ENCODE results near the gene SOX21. TPM values are rescaled to one million over a fixed set of nuclear protein-coding genes. Genes with fewer than 3 reads are reported as not detected.

The SOX21 gene
- total and polyA plus RNA-seq, 2 of the 8 experiments (the other 6 are each of a cell fraction or from before 2014, with no cell fraction given): 3.9 TPM

DNA sequence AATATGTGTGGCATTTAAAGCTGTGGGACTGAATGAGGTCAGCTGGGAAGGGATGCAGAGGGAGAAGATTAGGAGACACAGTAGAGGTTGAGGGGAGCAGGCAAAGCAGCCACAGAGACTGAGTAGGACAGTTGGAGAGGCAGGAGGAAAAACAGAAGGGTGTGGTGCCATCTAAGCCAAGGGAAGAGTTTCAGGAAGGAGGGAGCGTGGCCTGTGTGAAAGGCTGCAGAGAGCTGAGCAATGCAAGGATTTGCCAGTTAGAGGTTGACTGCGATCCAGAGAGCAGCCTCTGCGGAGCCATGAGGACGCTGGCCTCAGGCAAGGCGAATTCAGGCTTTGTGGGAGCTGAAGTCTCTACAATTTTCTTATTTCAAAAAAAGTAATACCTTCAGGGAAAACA, 28.9 kb downstream of the SOX21 start (continued):
- TF ChIP-seq, protein P1, sequence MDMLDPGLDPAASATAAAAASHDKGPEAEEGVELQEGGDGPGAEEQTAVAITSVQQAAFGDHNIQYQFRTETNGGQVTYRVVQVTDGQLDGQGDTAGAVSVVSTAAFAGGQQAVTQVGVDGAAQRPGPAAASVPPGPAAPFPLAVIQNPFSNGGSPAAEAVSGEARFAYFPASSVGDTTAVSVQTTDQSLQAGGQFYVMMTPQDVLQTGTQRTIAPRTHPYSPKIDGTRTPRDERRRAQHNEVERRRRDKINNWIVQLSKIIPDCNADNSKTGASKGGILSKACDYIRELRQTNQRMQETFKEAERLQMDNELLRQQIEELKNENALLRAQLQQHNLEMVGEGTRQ (IDR thresholded peaks at IDR 0.05; ENCODE audit: low read length): no peak
- TF ChIP-seq SUZ12 (IDR thresholded peaks at IDR 0.05; ENCODE audit: low read length) (no peak), SIX5 (IDR thresholded peaks at IDR 0.05; ENCODE audit: low read depth, low read length) (no peak)
